Measurements from ENCODE around the gene BRD2.

DNA sequence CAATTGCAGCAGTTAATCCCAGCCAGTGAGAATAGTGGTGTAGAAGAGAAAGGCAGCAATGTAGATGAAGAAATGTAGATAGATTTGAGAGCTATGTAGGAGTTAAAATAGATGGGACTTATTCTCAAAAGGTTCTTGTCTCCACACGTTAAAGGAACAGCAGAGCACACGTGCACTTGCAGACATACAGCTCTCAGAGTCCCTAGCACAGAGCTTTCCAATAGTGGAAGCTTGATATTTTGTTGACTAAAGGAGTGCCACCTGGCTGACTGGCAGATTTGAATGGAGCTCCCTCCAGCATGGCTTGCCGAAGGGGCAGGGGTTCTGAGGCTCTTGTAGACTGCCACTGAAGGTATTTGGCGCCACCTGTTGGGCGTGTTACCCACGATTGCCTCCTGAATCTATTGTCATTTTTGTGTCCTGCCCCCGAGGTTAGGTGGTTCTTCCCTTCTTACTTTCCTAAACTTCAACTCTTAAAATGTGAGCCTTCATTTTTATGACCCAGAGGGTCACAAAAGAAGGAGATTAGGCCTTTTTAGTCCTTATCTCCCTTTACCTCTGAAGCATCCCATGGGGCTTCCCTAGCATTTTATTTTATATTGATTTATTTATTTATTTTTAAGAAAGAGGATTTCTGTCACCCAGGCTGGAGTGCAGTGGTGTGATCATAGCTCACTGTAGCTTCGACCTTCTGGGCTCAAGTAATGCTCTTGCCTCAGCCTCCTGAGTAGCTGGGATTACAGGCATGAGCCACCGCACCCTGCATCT, 16.4 kb downstream of the BRD2 start:
- TF ChIP-seq ZNF274 (IDR thresholded peaks at IDR 0.05; ENCODE audit: low read depth, low read length): no peak
- TF ChIP-seq YY1 (IDR thresholded peaks at IDR 0.05; ENCODE audit: insufficient read depth, insufficient read length): no peak

Measured in NT2/D1 (cell line).